DMS 273 treated with DMSO at 0.1 percent for 48 hours (cell line): ENCODE data around the gene MRPS6.

Experiments used
- DNase-seq: peaks from one replicate; lab custom pipeline; 2025; lab: John Stamatoyannopoulos, UW

MRPS6 gene

GRCh38 chr21:34071683-34072082, 1.7 kb upstream of the MRPS6 start:
- no peak for DNase-seq

DNA sequence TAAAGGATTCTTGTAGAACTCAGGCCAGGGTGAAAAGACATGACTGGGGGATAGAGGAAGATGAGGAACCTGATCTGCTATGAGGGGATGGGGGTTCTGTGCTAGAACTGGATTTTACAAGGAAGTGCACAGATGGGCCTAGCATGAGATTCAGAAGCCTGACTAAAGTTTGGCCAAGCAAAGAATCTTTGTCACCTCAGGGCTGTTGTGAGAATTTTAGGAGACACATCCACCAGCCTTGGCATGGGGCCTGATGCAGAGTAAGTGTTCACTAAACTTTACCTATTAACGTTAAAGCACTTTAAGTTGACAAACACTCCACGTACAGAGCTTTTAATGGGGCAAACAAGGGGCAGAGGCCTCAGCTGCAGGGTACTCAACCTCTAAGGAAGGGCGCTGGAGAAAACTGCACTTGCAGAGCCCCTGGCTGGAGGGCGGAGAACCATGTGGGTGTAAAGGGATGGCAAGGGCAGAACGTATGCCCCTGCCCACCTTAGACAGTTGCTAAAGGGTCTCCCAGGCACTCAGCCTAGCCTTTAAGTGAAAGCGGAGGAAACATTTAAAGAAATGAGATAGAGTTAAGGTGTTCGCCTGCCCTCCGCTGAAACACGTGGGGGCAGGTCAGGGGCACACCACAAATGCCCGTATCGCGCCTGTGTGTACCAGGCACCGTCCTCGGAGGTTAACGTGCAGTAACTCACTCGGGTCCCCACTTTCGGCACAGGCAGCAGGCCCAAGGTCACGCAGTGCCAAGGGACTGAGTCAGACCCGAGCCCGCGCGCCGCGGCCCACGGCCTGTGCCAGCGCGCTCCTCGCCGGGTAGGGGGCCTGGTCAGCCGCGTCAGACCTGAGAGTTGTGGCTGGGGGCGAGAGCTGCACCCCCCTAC, 990 bp upstream of the MRPS6 start:
- DNase-seq: no peak

- DNase-seq: no peak
These were observed 438 bp downstream of the MRPS6 start for GRCh38 chr21:34073749-34074282.

DNA sequence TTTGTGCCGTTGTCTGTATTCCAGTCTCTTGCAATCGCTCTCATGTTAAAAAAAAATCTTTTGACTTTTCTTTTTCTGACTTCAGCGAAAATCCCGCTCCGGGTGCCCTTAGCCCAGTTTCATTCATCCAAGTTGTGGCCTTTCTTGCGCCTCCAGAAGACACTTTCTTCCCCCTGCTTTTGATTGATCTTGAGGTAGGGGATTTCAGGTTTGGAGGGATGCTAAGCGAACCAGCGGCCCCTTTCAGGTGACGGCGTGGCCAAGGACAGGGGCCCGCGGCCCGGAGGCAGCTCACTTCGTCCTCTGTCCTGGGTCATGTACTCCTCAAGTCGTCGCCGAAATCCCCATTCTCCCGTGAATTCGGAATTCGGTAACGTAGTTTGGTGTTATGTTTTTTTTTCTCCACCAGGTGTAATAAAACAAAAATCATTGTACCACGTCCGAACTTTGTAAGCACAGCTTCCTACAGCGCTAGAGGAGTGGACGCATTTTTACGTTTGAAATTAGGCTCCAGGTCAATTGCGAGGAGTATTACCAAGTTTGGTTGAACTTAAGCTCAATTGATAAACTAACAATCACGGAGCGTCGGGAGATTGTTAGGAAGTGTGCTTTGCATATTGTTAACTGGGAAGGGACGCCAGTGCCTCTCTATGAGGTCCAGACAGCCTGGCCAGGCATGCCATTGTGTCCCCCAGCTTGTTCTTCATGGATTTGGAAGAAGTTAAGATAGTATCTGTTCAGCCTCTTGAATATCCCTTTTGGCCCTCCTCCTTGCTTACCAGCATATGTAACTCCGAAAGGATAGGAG, 1.1 kb downstream of the MRPS6 start:
- no peak for DNase-seq

DNA sequence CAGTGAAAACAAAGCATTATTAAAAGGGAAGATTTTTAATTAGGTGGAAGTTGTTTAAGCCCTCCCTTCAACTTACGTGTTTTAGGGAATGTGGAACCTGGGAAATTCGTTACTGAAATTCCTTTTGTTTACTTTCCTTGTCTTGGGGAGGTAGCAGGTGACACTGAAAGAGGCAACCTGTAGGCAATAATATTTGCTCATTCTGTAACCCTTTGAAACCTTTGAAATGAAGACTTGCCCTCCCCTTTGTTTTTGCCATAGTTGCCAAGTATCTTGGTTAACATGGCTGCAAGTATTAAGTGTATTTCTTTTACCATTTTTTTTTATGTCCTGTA, 1.7 kb downstream of the MRPS6 start:
- no peak for DNase-seq

DNA sequence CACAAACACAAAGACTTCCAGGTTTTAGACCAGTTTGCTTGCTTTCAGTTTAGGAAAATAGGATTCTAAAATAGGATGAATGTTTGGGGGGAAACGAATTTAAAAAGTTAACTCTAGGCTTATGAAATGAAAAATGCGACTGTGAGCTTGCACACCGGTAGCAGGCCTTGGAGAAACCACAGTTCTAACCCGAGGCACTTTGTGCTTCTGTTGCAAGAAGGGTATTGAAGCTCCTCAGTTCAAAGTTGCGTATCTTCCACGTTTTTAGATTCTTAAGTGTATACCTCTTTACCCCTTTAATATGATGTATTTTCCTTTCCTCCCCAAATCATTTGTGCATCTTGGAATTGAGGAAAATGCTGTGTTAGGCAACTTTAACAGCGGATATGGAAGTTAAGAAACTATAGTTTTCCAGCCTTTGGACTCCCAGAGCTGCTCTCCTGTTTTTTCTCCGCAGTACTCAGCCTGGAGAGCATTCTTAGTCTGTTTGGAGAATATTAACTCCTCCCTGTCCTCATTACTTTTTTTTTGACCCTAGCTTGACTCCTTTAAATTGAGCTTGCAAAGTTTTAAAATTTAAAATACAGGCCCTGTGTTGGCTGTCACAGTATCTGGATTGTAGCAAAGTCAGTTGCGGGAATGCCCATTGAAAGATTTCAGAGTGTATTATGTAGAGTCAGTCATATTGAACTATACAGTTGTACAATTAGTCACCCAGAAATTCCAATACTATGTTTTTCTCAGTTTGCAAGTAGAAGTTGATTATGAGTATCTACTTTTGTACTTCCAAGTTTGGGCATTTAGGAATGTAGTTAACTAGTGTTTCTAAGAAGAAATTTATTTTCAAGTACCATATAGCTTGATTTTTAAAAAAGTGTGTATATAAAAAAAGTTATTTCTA, 2.6 kb downstream of the MRPS6 start:
- no peak for DNase-seq

GRCh38 chr21:34076835-34077234, 3.5 kb downstream of the MRPS6 start:
- no peak for DNase-seq

- DNase-seq: no peak
These were observed 4.5 kb downstream of the MRPS6 start for GRCh38 chr21:34077888-34078287.

GRCh38 chr21:34078915-34079314, 5.5 kb downstream of the MRPS6 start:
- no peak for DNase-seq

DNA sequence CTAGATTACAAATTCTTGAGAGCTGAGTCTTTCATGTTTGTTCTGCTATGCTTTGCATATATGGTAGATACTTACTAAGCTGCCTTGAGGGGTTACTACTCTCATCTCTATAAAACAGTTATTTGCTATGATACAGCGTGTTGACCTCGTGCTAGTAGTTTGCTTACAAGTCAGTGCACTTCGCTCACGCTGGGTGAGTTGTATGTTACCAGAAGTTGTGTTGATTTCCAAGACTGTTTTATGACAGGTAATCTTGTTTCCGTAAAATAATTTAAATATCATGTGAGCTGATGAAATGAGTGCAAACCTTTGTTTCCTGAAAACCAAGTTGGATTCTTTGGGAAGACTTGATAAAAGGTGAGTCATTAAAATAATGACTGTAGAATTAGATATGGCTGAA, 7.3 kb downstream of the MRPS6 start:
- DNase-seq: no peak

DNA sequence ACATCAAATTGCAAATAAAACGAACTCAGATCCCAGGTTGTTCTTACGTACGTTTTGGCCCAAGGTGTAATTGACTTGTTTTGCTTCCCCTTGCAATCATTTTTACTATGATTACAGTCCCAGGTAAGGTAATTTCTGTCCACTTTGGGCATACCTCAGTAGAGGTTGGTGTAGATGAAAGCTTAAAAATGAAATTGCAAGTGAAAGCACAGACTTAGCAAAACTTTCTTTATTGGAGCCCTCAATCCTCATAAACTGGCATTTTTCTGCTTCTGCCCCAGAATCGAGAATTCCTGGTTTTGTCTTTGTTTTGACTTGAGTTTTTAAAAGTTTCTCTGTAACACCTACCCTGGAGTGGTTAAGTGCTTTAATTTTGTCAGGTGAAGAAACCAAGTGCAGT, 9.4 kb downstream of the MRPS6 start:
- DNase-seq: no peak

DNA sequence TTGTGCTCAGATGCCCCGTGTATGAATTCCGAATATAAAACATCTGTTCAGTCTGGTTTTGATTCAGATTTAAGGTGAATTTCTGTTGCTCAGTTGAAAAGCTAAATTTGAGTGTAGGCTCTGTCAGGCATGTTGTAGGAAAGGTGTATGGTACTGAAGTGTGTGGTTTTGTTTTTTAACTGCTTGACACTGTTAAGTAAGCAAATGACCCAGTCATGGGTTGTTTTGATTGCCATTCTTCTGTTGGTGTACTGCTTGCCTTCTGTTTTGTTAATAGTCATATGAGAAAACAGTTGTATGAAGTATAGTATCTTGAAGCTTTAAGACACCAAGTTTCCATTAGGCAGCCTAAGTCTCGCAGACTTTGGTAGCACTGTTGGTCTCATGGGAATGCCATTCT, 10.0 kb downstream of the MRPS6 start:
- DNase-seq: no peak

- no peak for DNase-seq
These were observed 11.8 kb downstream of the MRPS6 start for GRCh38 chr21:34085129-34085528.

- DNase-seq: no peak
These were observed 13.5 kb downstream of the MRPS6 start for GRCh38 chr21:34086887-34087306.

DNA sequence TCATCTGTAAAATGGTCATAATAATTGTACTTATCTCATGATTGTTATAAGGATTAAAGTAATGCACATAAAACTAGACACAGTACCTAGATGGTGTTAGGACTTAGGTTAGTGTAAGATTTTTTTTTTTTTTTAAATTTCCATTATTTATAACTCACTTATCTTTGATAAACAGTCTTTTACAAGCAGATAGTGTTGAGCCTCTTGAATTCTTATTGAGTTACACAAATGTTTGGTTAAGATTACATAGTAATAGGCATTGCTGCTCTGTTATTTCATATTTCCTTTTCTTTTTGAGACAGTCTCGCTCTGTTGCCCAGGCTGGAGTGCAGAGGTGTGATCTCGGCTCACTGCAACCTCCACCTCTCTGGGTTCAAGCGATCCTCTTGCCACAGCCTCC, 15.4 kb downstream of the MRPS6 start:
- DNase-seq: no peak

- DNase-seq: no peak
These were observed 17.7 kb downstream of the MRPS6 start for GRCh38 chr21:34091032-34091431.

- no peak for DNase-seq
These were observed 18.2 kb downstream of the MRPS6 start for GRCh38 chr21:34091607-34092006.

- no peak for DNase-seq
These were observed 19.0 kb downstream of the MRPS6 start for GRCh38 chr21:34092262-34092921.

DNA sequence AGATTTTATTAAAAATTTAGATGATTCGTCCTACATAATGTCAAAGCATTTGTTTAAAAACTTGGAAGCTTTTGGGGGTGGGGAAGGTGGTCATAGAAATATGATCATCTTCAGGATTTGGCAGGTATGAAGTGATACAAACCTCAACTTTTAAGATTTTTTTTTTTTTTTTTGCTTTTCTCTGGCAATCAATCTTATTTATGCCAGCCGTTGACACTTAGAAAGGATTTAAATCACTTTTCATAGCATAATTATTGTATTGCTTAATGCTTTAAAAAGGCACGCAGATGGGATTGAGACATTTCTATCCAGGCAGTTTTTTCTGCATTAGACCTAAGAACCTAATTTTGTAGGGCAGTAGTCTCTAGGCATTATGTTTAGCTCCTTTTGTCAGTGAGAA, 19.7 kb downstream of the MRPS6 start:
- DNase-seq: no peak

DNA sequence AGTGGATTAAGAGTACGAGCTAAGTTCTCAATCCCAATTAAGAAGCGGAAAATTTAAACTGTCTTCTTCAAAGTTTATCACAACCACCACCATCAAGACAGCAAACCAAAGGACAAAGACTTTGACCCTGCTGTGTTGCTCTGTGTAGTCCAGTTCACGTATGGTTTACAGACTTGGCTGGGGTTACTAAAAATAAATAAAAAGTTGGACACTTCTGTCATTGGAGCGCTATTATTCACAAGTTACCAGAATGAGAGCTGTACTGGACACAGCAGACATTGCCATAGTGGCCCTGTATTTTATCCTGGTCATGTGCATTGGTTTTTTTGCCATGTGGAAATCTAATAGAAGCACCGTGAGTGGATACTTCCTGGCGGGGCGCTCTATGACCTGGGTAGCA, 21.6 kb downstream of the MRPS6 start:
- no peak for DNase-seq

DNA sequence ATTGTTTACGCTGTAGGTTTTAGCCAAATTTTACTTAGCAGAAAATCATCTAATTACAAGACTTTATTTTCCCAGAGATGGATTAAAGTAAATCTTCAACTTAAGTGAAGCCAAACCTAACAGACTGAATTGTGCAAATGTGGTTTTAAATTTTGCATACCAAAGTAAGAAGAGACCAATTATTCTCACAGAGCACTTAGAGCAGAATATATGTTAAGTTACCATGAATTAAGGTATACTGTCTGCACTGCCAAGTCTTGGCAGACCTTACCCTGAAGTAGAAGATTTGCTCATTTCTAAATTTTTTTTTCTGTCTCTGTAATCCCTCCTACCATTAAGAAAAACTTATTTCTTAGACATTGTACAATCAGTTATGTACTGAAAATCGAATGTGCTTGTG, 24.1 kb downstream of the MRPS6 start:
- no peak for DNase-seq

DNA sequence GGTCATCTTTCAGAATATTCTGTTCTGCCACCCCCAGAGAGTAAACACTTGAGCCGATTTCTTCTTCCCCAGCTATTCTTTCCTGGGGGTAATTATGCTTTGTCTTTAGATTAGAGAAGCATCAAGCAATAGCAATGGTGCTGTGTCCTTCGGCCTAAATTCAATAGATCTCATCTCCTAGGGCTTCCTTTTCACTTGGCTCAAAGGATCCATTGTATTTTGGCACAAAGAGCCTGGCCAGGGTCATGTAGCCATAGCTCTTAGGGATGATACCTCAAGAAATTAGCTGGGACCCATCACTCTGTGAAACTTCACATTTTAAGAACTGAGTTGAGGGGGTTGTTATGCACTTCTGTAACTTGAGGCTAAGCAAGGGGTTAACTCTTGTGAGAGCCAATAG, 27.0 kb downstream of the MRPS6 start:
- no peak for DNase-seq
